ENCODE data around the gene ROBO1. TPM values are rescaled to one million over a fixed set of nuclear protein-coding genes. Genes with fewer than 3 reads are reported as not detected.
A peak's percentile ranks its signal among the peaks of the same experiment; 100 is the strongest.

The ROBO1 gene
- total RNA-seq, 1 donor from 2014 or later = 71.7 TPM

- Histone ChIP-seq H4K20me1 (ENCODE audit: insufficient read depth, low read length) (no peaks in the 10 kb centered on the region), H3K9me3 (ENCODE audit: insufficient read depth, low read depth, low read length) (no peaks in the 10 kb centered on the region), H3K79me2 (ENCODE audit: insufficient read depth, low read length) (no peaks in the 10 kb centered on the region), H3K4me3 (ENCODE audit: insufficient read depth, low read depth, low read length) (no peak overlapping the region), H3K27ac (ENCODE audit: low read depth, low read length) (no peak overlapping the region), H3K36me3 (ENCODE audit: insufficient read depth, low read length) (no peaks in the 10 kb centered on the region), H3K27me3 (ENCODE audit: insufficient read depth, low read length) (no peaks in the 10 kb centered on the region), H3K9ac (ENCODE audit: low read length) (no peak overlapping the region), H3K4me1 (ENCODE audit: insufficient read depth, low read length) (no peaks in the 10 kb centered on the region), H3K4me2 (ENCODE audit: low read length) (no peak overlapping the region), H2AFZ (ENCODE audit: low read depth, low read length) (no peak overlapping the region)
- Mint-ChIP-seq H3K36me3 (ENCODE audit: low read depth, unreplicated experiment) (peaks cover 4% of the 10 kb centered on the region), H3K27ac (ENCODE audit: unreplicated experiment) (no peak overlapping the region), H3K9me3 (ENCODE audit: unreplicated experiment) (no peaks in the 10 kb centered on the region), H3K27me3 (ENCODE audit: low read depth, unreplicated experiment) (no peaks in the 10 kb centered on the region), H3K4me3 (ENCODE audit: unreplicated experiment) (no peak overlapping the region), H3K4me1 (ENCODE audit: low read depth, unreplicated experiment) (peaks cover 3% of the 10 kb centered on the region)
- DNase-seq (ENCODE audit: low read depth) = no peak
- TF ChIP-seq EZH2 (IDR thresholded peaks at IDR 0.05; ENCODE audit: insufficient read depth, low read length) (no peak), CTCF (IDR thresholded peaks at IDR 0.05; ENCODE audit: insufficient read depth, low read depth, low read length) (no peak)
- FAIRE-seq = no peak
These were observed 1060.2 kb downstream of the ROBO1 start for GRCh38 chr3:78707609-78708008.

GRCh38 chr3:78706906-78707523 is 1060.8 kb downstream of the ROBO1 start:
- Histone ChIP-seq H3K4me1 (ENCODE audit: insufficient read depth, low read length) (no peaks in the 10 kb centered on the region), H3K36me3 (ENCODE audit: insufficient read depth, low read length) (no peaks in the 10 kb centered on the region), H3K27me3 (ENCODE audit: insufficient read depth, low read length) (no peaks in the 10 kb centered on the region), H4K20me1 (ENCODE audit: insufficient read depth, low read length) (no peaks in the 10 kb centered on the region), H3K4me2 (ENCODE audit: low read length) (no peak overlapping the region), H3K9ac (ENCODE audit: low read length) (no peak overlapping the region), H3K79me2 (ENCODE audit: insufficient read depth, low read length) (no peaks in the 10 kb centered on the region), H2AFZ (ENCODE audit: low read depth, low read length) (no peak overlapping the region), H3K9me3 (ENCODE audit: insufficient read depth, low read depth, low read length) (no peaks in the 10 kb centered on the region), H3K27ac (ENCODE audit: low read depth, low read length) (no peak overlapping the region), H3K4me3 (ENCODE audit: insufficient read depth, low read depth, low read length) (no peak overlapping the region)
- DNase-seq (ENCODE audit: low read depth) (no peak), FAIRE-seq (no peak)
- H3K36me3 Mint-ChIP-seq (ENCODE audit: low read depth, unreplicated experiment) = peaks cover 4% of the 10 kb centered on the region
- no peak overlapping the region for H3K4me3 Mint-ChIP-seq (ENCODE audit: unreplicated experiment)
- peaks cover 3% of the 10 kb centered on the region for H3K4me1 Mint-ChIP-seq (ENCODE audit: low read depth, unreplicated experiment)
- no peaks in the 10 kb centered on the region for H3K9me3 Mint-ChIP-seq (ENCODE audit: unreplicated experiment)
- no peak overlapping the region for H3K27ac Mint-ChIP-seq (ENCODE audit: unreplicated experiment)
- H3K27me3 Mint-ChIP-seq (ENCODE audit: low read depth, unreplicated experiment) = no peaks in the 10 kb centered on the region
- TF ChIP-seq CTCF (IDR thresholded peaks at IDR 0.05; ENCODE audit: insufficient read depth, low read depth, low read length) (no peak), EZH2 (IDR thresholded peaks at IDR 0.05; ENCODE audit: insufficient read depth, low read length) (no peak)

- H3K4me1 Mint-ChIP-seq (ENCODE audit: low read depth, unreplicated experiment) = peaks cover 3% of the 10 kb centered on the region
- H3K4me2 ChIP-seq (ENCODE audit: low read length) = no peak overlapping the region
- no peaks in the 10 kb centered on the region for H3K9me3 Mint-ChIP-seq (ENCODE audit: unreplicated experiment)
- no peak overlapping the region for H3K4me3 Mint-ChIP-seq (ENCODE audit: unreplicated experiment)
- peak; percentile 13 for DNase-seq (ENCODE audit: low read depth)
- H3K9me3 ChIP-seq (ENCODE audit: insufficient read depth, low read depth, low read length) = no peaks in the 10 kb centered on the region
- FAIRE-seq = no peak
- no peaks in the 10 kb centered on the region for H3K27me3 ChIP-seq (ENCODE audit: insufficient read depth, low read length)
- H3K4me3 ChIP-seq (ENCODE audit: insufficient read depth, low read depth, low read length) = no peak overlapping the region
- H3K9ac ChIP-seq (ENCODE audit: low read length) = no peak overlapping the region
- H3K27me3 Mint-ChIP-seq (ENCODE audit: low read depth, unreplicated experiment) = no peaks in the 10 kb centered on the region
- H3K4me1 ChIP-seq (ENCODE audit: insufficient read depth, low read length) = no peaks in the 10 kb centered on the region
- no peaks in the 10 kb centered on the region for H4K20me1 ChIP-seq (ENCODE audit: insufficient read depth, low read length)
- H3K79me2 ChIP-seq (ENCODE audit: insufficient read depth, low read length) = no peaks in the 10 kb centered on the region
- H2AFZ ChIP-seq (ENCODE audit: low read depth, low read length) = no peak overlapping the region
- H3K36me3 Mint-ChIP-seq (ENCODE audit: low read depth, unreplicated experiment) = peaks cover 4% of the 10 kb centered on the region
- TF ChIP-seq EZH2 (IDR thresholded peaks at IDR 0.05; ENCODE audit: insufficient read depth, low read length) = no peak
- TF ChIP-seq CTCF (IDR thresholded peaks at IDR 0.05; ENCODE audit: insufficient read depth, low read depth, low read length) = no peak
- no peak overlapping the region for H3K27ac Mint-ChIP-seq (ENCODE audit: unreplicated experiment)
- H3K27ac ChIP-seq (ENCODE audit: low read depth, low read length) = no peak overlapping the region
- H3K36me3 ChIP-seq (ENCODE audit: insufficient read depth, low read length) = no peaks in the 10 kb centered on the region
These were observed 1063.9 kb downstream of the ROBO1 start for GRCh38 chr3:78703944-78704343.
